Adrenal gland (tissue), 12 donors: ENCODE measurements around the gene DNAH17. TPM values are rescaled to one million over a fixed set of nuclear protein-coding genes. Genes with fewer than 3 reads are reported as not detected.

Source experiments
- DNase-seq, 7 donors: peaks; one replicate each; pipeline ENCODE4 v3.0.0-alpha.2; 2019 to 2020
- H3K27ac ChIP-seq, 5 donors: fragments of 200-600 bp; sonication (generic) in 4 of 5; 1 replicate in 3 of 5; 2 replicates in 2 of 5; pipeline versions ENCODE4 v1.5.1 to v1.8.0; 2016 to 2020; ENCODE audit warnings: mild to moderate bottlenecking in 1 of 5
- H3K27me3 ChIP-seq: fragments of 200-600 bp; 2 replicates; pipeline ENCODE4 v1.8.0; 2021
- H3K36me3 ChIP-seq, 2 donors: fragments of 200-600 bp; replicated peaks in 1 of 2; 1 replicate in 1 of 2; 2 replicates in 1 of 2; pipeline versions ENCODE4 v1.5.1 to v1.8.0; 2018 to 2022
- H3K4me1 ChIP-seq, 2 donors: fragments of 200-600 bp; replicated peaks in 1 of 2; 1 replicate in 1 of 2; 2 replicates in 1 of 2; pipeline versions ENCODE4 v1.5.1 to v1.8.0; 2018 to 2021
- H3K4me3 ChIP-seq, 4 donors: fragments of 200-600 bp; sonication (generic) in 3 of 4; one replicate each; pipeline ENCODE4 v1.5.1; 2016 to 2018
- H3K9me3 ChIP-seq, 3 donors: fragments of 200-600 bp; sonication (generic) in 1 of 3; replicated peaks in 1 of 3; 1 replicate in 2 of 3; 2 replicates in 1 of 3; pipeline versions ENCODE4 v1.5.1 to v1.8.0; 2016 to 2021
- POLR2A ChIP-seq, 2 donors: fragments of 450-650 bp; IDR thresholded peaks; one replicate each; pipeline ENCODE4 v1.6.1; 2017; ENCODE audit warnings: antibody characterized with exemption in 2 of 2, mild to moderate bottlenecking in 2 of 2, moderate library complexity in 1 of 2
- WGBS, 4 donors: extraction: QIAGEN DNeasy Blood & Tissue Kit in 2 of 4; methylation state at CpG; one replicate each; pipeline versions ENCODE4 v1.1.5 to v1.1.7; 2013 to 2017; 5-methylcytosine and 5-hydroxymethylcytosine counted together
- intact Hi-C, 2 donors: fragments of 100-400 bp; cut with DNase I; formaldehyde crosslinking; loops; one replicate each; pipeline versions ENCODE4 v1.14.1 to v1.15.0; 2022 to 2023
- polyA plus RNA-seq, 3 donors: library from polyadenylated mRNA; stranded (reverse); fragments of 200-250 nt in 2 of 3; fragments of 350-450 nt in 1 of 3; fragmentation: Illumina TruSeq in 1 of 3; extraction: RNeasy Lipid Tissue Mini Kit (QIAGEN cat#74804) in 1 of 3; gene quantifications; one replicate each; pipeline ENCODE4 v1.2.3, GENCODE V29; 2013 to 2014
- total RNA-seq, 9 donors: library from RNA; depleted of rRNA in 4 of 9; stranded (reverse); fragments of >200 nt in 4 of 9; fragments of 120-200 nt in 1 of 9; fragmentation: NEBNext Ultra II Directional in 1 of 9; extraction: Animal tissue kit (Norgen Biotek cat#: 25700) in 1 of 9; gene quantifications; one replicate each; pipeline versions ENCODE4 v1.1.0 to v1.2.4, GENCODE V29; 2013 to 2023
- TF ChIP-seq, protein P1 (sequence below), 6 experiments: fragments of 450-650 bp in 4 of 6; fragments of 200-600 bp in 2 of 6; sonication (generic) in 1 of 6; IDR thresholded peaks; 1 replicate in 5 of 6; 2 replicates in 1 of 6; pipeline versions ENCODE4 v1.5.1 to v1.8.0; 2016 to 2021; ENCODE audit warnings: antibody characterized with exemption in 6 of 6, mild to moderate bottlenecking in 2 of 6, moderate library complexity in 1 of 6
- donor health status: healthy with polysubstance abuse.
- donor health status: Bipolar disorder and iron deficiency.
- donor health status: DM: yes; HTN: yes; CAD: no.
- donor health status: DM: no; HTN: no; CAD: no.
- donor health status: DM: no; HTN: no; CAD: no.
- donor health status: DM: yes; HTN: yes; CAD: no.

The DNAH17 gene
- total and polyA plus RNA-seq, 12 donors, result 0.03 to 1.8 (median 0.22) TPM; not detected in 5

DNA sequence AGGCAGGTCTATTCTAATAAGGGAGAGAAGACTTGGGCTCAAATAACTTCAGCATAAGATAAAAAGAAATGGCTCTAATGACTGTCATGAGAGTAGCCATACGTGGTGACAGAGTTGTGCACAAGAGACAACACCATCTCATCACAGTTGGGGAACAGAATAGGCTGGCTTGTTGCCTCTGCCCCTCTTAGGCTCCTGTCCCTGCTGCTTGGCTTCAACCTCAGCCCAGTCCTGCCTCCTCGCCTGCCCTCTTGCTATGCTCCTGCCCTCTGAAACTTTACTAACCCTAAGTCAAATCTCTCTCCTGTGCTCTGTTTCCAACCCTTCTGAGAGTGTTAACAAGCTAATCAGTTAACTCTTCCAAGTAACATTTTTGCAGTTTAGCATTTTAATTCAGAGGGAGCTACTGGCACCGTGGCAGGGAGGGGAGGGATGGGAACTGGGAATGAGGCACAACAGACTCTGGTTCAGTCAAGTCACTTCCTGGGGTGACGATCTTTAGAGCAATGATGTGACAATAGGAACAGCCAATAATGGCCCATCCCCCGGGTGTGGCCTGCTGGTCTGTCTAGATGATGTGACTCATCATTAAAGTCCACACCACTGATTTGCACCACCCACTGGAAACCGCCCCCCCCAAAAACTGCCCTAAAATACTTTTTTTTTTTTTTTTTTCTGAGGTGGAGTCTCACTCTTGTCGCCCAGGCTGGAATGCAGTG, 35.5 kb downstream of the DNAH17 start:
- intact Hi-C loops, result no loop called here
- DNase-seq, result peak in 1 of 7 donors; percentile 32
- 64 to 69% (median 67%) methylated on average over 6 to 7 of the region's 7 CpGs for WGBS, 4 donors

GRCh38 chr17:78539781-78540180, 37.4 kb downstream of the DNAH17 start:
- no peak overlapping the region for H3K27ac ChIP-seq
- no peaks in the 10 kb centered on the region for H3K36me3 ChIP-seq
- H3K4me1 ChIP-seq, result no peaks in the 10 kb centered on the region
- no peak overlapping the region for H3K4me3 ChIP-seq
- intact Hi-C loops, result no loop called here
- 89 to 95% (median 94%) methylated on average over 11 of the region's 11 CpGs for WGBS, 4 donors
- peak in 1 of 7 donors; percentile 2 for DNase-seq
- H3K27me3 ChIP-seq, result no peaks in the 10 kb centered on the region
- no peaks in the 10 kb centered on the region for H3K9me3 ChIP-seq
- TF ChIP-seq POLR2A (IDR thresholded peaks at IDR 0.05), result no peak
- TF ChIP-seq, protein P1, sequence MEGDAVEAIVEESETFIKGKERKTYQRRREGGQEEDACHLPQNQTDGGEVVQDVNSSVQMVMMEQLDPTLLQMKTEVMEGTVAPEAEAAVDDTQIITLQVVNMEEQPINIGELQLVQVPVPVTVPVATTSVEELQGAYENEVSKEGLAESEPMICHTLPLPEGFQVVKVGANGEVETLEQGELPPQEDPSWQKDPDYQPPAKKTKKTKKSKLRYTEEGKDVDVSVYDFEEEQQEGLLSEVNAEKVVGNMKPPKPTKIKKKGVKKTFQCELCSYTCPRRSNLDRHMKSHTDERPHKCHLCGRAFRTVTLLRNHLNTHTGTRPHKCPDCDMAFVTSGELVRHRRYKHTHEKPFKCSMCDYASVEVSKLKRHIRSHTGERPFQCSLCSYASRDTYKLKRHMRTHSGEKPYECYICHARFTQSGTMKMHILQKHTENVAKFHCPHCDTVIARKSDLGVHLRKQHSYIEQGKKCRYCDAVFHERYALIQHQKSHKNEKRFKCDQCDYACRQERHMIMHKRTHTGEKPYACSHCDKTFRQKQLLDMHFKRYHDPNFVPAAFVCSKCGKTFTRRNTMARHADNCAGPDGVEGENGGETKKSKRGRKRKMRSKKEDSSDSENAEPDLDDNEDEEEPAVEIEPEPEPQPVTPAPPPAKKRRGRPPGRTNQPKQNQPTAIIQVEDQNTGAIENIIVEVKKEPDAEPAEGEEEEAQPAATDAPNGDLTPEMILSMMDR (IDR thresholded peaks at IDR 0.05), result no peak

More for the DNA sequence above, 35.5 kb downstream of the DNAH17 start:
- no peaks in the 10 kb centered on the region for H3K9me3 ChIP-seq
- H3K27ac ChIP-seq, result no peak overlapping the region
- H3K27me3 ChIP-seq, result no peaks in the 10 kb centered on the region
- no peaks in the 10 kb centered on the region for H3K36me3 ChIP-seq
- H3K4me1 ChIP-seq, result no peaks in the 10 kb centered on the region
- TF ChIP-seq, protein P1 (IDR thresholded peaks at IDR 0.05), result no peak
- no peak for TF ChIP-seq POLR2A (IDR thresholded peaks at IDR 0.05)
- H3K4me3 ChIP-seq, result no peak overlapping the region

DNA sequence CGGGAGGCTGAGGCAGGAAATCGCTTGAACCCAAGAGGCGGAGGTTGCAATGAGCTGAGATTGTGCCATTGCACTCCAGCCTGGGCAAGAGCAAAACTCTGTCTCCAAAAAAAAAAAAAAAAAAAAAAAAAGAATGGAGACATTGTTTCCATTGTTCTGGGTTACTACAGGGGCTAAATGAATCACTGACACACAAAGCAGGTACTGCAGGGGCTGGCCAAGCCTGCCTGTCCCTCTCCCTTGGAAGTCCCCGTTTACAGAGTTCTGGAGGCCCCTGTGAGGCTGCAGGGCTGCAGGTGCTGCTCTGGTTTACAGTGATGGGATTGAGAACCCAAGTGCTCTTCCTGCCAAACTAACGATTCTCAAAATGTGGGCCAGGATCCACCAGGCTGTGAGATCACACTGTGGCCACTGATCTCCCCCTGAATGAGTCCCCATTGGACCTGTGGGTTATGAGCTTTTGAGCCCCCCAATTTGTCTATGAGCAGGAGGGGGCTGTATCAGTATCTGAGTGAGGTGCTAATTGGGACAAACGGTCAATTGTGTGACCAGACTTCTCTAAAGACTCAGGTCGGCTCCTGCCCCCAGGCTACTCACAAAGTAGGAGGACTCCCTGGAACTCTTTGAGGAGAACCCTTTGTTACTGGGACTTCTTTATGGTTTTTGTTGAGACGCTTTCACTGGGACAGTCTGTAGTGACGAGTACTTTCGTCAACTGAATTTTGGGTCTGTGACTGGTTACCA, 39.0 kb downstream of the DNAH17 start:
- intact Hi-C loops, result no loop called here
- H3K27me3 ChIP-seq, result no peaks in the 10 kb centered on the region
- peak in 1 of 7 donors; percentile 3 for DNase-seq
- H3K27ac ChIP-seq, result no peak overlapping the region
- no peak overlapping the region for H3K4me3 ChIP-seq
- no peaks in the 10 kb centered on the region for H3K36me3 ChIP-seq
- H3K9me3 ChIP-seq, result no peaks in the 10 kb centered on the region
- H3K4me1 ChIP-seq, result no peaks in the 10 kb centered on the region
- TF ChIP-seq POLR2A (IDR thresholded peaks at IDR 0.05), result no peak
- TF ChIP-seq, protein P1 (IDR thresholded peaks at IDR 0.05), result no peak
- 75 to 91% (median 84%) methylated on average over 9 to 10 of the region's 10 CpGs for WGBS, 4 donors

DNA sequence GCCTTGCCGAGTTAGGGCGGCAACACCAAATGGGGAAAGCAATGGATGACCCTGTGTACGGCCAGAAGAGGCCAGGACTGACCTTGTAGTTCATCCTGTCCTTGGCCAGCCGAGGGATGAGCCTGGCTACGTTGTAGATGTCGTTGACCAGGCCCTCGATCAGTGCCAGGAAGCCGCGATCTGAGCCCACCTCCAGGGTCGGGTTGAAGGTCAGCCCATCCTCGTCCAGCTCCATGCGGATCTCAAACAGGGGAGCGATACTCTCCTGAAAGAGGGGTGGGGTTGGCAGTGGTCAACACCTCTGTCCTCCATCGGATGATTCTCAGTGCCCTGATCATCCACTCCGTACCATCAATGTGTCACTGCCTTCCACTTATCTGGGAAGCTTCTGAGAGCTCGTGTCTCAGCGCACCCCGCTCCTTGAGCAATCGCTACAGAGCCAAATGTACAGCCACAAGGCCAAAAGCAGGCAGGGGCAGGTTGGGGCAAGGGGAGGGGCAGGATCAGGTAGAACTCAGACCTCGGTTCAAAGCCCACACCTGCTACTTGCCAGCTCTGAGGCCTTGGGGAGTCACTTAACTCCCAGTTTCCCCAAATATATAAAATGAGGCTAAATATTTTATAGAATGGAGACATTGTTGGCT, 39.9 kb downstream of the DNAH17 start:
- H3K9me3 ChIP-seq, result no peaks in the 10 kb centered on the region
- DNase-seq, result peak in 1 of 7 donors; percentile 7
- no peaks in the 10 kb centered on the region for H3K36me3 ChIP-seq
- no peaks in the 10 kb centered on the region for H3K4me1 ChIP-seq
- no peak for TF ChIP-seq POLR2A (IDR thresholded peaks at IDR 0.05)
- TF ChIP-seq, protein P1 (IDR thresholded peaks at IDR 0.05), result no peak
- 79 to 84% (median 81%) methylated on average over 13 to 20 of the region's 20 CpGs for WGBS, 4 donors
- intact Hi-C loops, result no loop called here
- no peak overlapping the region for H3K27ac ChIP-seq
- H3K4me3 ChIP-seq, result no peak overlapping the region
- H3K27me3 ChIP-seq, result no peaks in the 10 kb centered on the region
